HepG2 (cell line): Measurements from ENCODE around the gene PARD3.

Experiments used
- ARNTL ChIP-seq: sonication (generic); formaldehyde crosslinking; IDR thresholded peaks from 2 replicates; pipeline ENCODE4 v1.4.0; 2020; ENCODE audit warnings: mild to moderate bottlenecking, missing genetic modification reagents
- GABPA ChIP-seq, 2 experiments: IDR thresholded peaks; 2 replicates each; pipeline ENCODE4 v1.6.1; 2011 to 2016; ENCODE audit warnings: low read depth in 2 of 2, low read length in 1 of 2, missing biosample characterization in 1 of 2, missing genetic modification characterization in 1 of 2
- ISX ChIP-seq: sonication (generic); formaldehyde crosslinking; conservative IDR thresholded peaks from 2 replicates; pipeline ENCODE4 v1.5.0; 2020; ENCODE audit warnings: missing genetic modification reagents
- SP1 ChIP-seq, 2 experiments: fragments of 450-650 bp in 1 of 2; sonication (generic) in 1 of 2; formaldehyde crosslinking in 1 of 2; IDR thresholded peaks; 2 replicates each; pipeline versions ENCODE4 v1.4.0 to v1.6.1; 2016 to 2020; ENCODE audit warnings: missing genetic modification reagents in 1 of 2
- TRIM24 ChIP-seq: sonication (generic); formaldehyde crosslinking; IDR thresholded peaks from 2 replicates; pipeline ENCODE4 v1.8.0; 2022; ENCODE audit warnings: mild to moderate bottlenecking, missing genetic modification reagents
- TSC22D2 ChIP-seq: sonication (generic); formaldehyde crosslinking; IDR thresholded peaks from 2 replicates; pipeline ENCODE4 v1.5.1; 2020; ENCODE audit warnings: missing genetic modification reagents, mild to moderate bottlenecking, borderline replicate concordance
- YY1 ChIP-seq: IDR thresholded peaks from 2 replicates; pipeline ENCODE4 v1.6.1; 2011; ENCODE audit warnings: low read length, low read depth, moderate library complexity, mild to moderate bottlenecking; ENCODE audit not compliant: insufficient read depth, insufficient replicate concordance
- TF ChIP-seq, protein P1 (sequence below): sonication (generic); formaldehyde crosslinking; IDR thresholded peaks from 2 replicates; pipeline ENCODE4 v1.4.0; 2020; ENCODE audit warnings: missing genetic modification reagents
- TF ChIP-seq, protein P2 (sequence below): sonication (generic); formaldehyde crosslinking; IDR thresholded peaks from 2 replicates; pipeline ENCODE4 v1.5.0; 2020; ENCODE audit warnings: mild to moderate bottlenecking, missing genetic modification reagents, moderate library complexity

DNA sequence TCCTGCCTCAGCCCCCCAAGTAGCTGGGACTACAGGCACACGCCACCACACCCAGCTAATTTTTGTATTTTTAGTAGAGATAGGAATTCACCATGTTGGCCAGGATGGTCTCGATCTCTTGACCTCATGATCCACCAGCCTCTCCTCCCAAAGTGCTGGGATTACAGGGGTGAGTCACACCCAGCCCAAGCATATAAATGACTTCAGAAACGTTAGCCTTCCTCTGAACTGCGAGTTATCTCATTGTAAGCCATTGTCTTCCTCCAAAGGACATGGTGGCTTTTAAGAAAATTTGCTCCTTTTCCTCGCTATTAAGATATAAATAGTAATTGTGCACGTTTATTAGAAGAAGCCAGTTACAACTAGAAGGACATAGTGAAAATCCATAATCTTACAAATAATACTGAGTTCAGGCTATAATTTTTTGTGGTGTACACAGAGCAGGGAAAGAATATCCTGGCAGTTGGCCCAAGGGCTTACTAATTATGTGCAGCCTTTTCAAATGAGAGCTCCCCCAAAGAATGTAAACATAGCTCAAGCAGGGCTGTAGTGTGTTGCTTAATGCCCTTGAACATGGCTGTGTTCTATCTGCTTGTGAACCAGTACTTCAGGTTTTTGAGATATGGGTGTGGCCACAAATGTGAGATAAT lies 495.8 kb downstream of the PARD3 start:
- no peak for TF ChIP-seq ISX (CRISPR knock-in tag)
- TF ChIP-seq TRIM24: no peak
- TF ChIP-seq, protein P1, sequence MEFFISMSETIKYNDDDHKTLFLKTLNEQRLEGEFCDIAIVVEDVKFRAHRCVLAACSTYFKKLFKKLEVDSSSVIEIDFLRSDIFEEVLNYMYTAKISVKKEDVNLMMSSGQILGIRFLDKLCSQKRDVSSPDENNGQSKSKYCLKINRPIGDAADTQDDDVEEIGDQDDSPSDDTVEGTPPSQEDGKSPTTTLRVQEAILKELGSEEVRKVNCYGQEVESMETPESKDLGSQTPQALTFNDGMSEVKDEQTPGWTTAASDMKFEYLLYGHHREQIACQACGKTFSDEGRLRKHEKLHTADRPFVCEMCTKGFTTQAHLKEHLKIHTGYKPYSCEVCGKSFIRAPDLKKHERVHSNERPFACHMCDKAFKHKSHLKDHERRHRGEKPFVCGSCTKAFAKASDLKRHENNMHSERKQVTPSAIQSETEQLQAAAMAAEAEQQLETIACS: no peak
- no peak for TF ChIP-seq GABPA (IDR thresholded peaks at IDR 0.05; ENCODE audit: low read depth, low read length)
- TF ChIP-seq GABPA (CRISPR knock-in tag; IDR thresholded peaks at IDR 0.05; ENCODE audit: low read depth): no peak
- no peak for TF ChIP-seq SP1 (IDR thresholded peaks at IDR 0.05)
- no peak for TF ChIP-seq SP1 (CRISPR knock-in tag; IDR thresholded peaks at IDR 0.05)
- no peak for TF ChIP-seq YY1
- TF ChIP-seq TSC22D2: no peak
- TF ChIP-seq ARNTL (CRISPR knock-in tag): no peak
- TF ChIP-seq, protein P2, sequence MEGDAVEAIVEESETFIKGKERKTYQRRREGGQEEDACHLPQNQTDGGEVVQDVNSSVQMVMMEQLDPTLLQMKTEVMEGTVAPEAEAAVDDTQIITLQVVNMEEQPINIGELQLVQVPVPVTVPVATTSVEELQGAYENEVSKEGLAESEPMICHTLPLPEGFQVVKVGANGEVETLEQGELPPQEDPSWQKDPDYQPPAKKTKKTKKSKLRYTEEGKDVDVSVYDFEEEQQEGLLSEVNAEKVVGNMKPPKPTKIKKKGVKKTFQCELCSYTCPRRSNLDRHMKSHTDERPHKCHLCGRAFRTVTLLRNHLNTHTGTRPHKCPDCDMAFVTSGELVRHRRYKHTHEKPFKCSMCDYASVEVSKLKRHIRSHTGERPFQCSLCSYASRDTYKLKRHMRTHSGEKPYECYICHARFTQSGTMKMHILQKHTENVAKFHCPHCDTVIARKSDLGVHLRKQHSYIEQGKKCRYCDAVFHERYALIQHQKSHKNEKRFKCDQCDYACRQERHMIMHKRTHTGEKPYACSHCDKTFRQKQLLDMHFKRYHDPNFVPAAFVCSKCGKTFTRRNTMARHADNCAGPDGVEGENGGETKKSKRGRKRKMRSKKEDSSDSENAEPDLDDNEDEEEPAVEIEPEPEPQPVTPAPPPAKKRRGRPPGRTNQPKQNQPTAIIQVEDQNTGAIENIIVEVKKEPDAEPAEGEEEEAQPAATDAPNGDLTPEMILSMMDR (CRISPR knock-in tag): no peak
